IMR-90 (cell line): Measurements from ENCODE around the gene MED12L. TPM values are rescaled to one million over a fixed set of nuclear protein-coding genes. Genes with fewer than 3 reads are reported as not detected.

Experiments used
- ATAC-seq: fragments of 200-7000 bp; cut with Tn5 transposase; 2 replicates; pipeline ENCODE4 v1.9.1; 2020; ENCODE audit warnings: low read depth, mild to moderate bottlenecking, moderate library complexity
- BruUV-seq: library from RNA; stranded (reverse); fragments of 400-500 nt; replicated peaks from 2 replicates; lab custom pipeline; 2021; lab: Mats Ljungman, UMichigan
- CTCF ChIA-PET: fragments of 300-600 bp; formaldehyde crosslinking; extraction: SDS; loops from one replicate; lab custom pipeline; 2021; ENCODE audit warnings: antibody characterized with exemption; lab: Yijun Ruan, JAX
- POLR2A ChIA-PET: fragments of 300-600 bp; sonication (Branson Sonifier 250); formaldehyde crosslinking; loops from one replicate; lab custom pipeline; 2022; ENCODE audit warnings: antibody characterized with exemption; ENCODE audit not compliant: unreplicated experiment; lab: Charles Lee
- DNase-seq: peaks from one replicate; pipeline ENCODE4 v3.0.0; 2013
- H2AFZ ChIP-seq: replicated peaks from 2 replicates; pipeline ENCODE3; 2013; ENCODE audit warnings: low read length, mild to moderate bottlenecking; ENCODE audit not compliant: poor library complexity
- H2AK5ac ChIP-seq: 2 replicates; pipeline ENCODE4 v1.6.1; 2013; ENCODE audit warnings: low read depth, low read length, inconsistent platforms
- H2AK9ac ChIP-seq: replicated peaks from 2 replicates; pipeline ENCODE3; 2013; ENCODE audit warnings: mild to moderate bottlenecking, low read depth, low read length, moderate library complexity; ENCODE audit not compliant: poor library complexity
- H2BK120ac ChIP-seq: 2 replicates; pipeline ENCODE4 v1.6.1; 2013; ENCODE audit warnings: low read depth, low read length, inconsistent platforms
- H2BK15ac ChIP-seq: 3 replicates; pipeline ENCODE4 v1.6.1; 2013; ENCODE audit warnings: low read depth, low read length, inconsistent platforms
- H2BK20ac ChIP-seq: 2 replicates; pipeline ENCODE4 v1.6.1; 2013; ENCODE audit warnings: low read depth, mild to moderate bottlenecking, inconsistent platforms, low read length, moderate library complexity
- H2BK5ac ChIP-seq: 2 replicates; pipeline ENCODE4 v1.6.1; 2013; ENCODE audit warnings: mild to moderate bottlenecking, low read depth, low read length, inconsistent platforms; ENCODE audit not compliant: poor library complexity, severe bottlenecking
- H3K14ac ChIP-seq: replicated peaks from 2 replicates; pipeline ENCODE4 v1.6.1; 2013; ENCODE audit warnings: low read depth, low read length, inconsistent platforms
- H3K18ac ChIP-seq: 2 replicates; pipeline ENCODE4 v1.6.1; 2013; ENCODE audit warnings: low read depth, low read length, control low read depth
- H3K23ac ChIP-seq: 2 replicates; pipeline ENCODE4 v1.6.1; 2013; ENCODE audit warnings: low read depth, low read length, inconsistent platforms
- H3K27ac ChIP-seq: 2 replicates; pipeline ENCODE4 v1.5.1; 2013; ENCODE audit warnings: mild to moderate bottlenecking, control low read depth, low read length; ENCODE audit not compliant: insufficient read depth
- H3K27me3 ChIP-seq: 2 replicates; pipeline ENCODE4 v1.6.1; 2013; ENCODE audit warnings: low read length; ENCODE audit not compliant: control insufficient read depth, insufficient read depth
- H3K36me3 ChIP-seq: 2 replicates; pipeline ENCODE4 v1.6.1; 2013; ENCODE audit warnings: low read length, mixed read lengths; ENCODE audit not compliant: control insufficient read depth, insufficient read depth
- H3K4ac ChIP-seq: 2 replicates; pipeline ENCODE4 v1.6.1; 2013; ENCODE audit warnings: low read depth, low read length, inconsistent platforms
- H3K4me1 ChIP-seq: 2 replicates; pipeline ENCODE4 v1.6.1; 2013; ENCODE audit warnings: low read length, mixed read lengths; ENCODE audit not compliant: control insufficient read depth, insufficient read depth
- H3K4me2 ChIP-seq: 2 replicates; pipeline ENCODE4 v1.6.1; 2013; ENCODE audit warnings: low read depth, mild to moderate bottlenecking, control low read depth, low read length, moderate library complexity
- H3K4me3 ChIP-seq: 2 replicates; pipeline ENCODE4 v1.5.1; 2013; ENCODE audit warnings: low read depth, mild to moderate bottlenecking, control low read depth, low read length, moderate library complexity; ENCODE audit not compliant: insufficient read depth
- H3K56ac ChIP-seq: 2 replicates; pipeline ENCODE4 v1.6.1; 2013; ENCODE audit warnings: low read length, inconsistent platforms; ENCODE audit not compliant: insufficient read depth; ENCODE audit errors: extremely low read depth
- H3K79me1 ChIP-seq, 2 experiments: 2 replicates each; pipeline ENCODE4 v1.6.1; 2013; ENCODE audit warnings: low read length in 2 of 2, inconsistent platforms in 1 of 2, low read depth in 1 of 2
- H3K9ac ChIP-seq: 2 replicates; pipeline ENCODE4 v1.6.1; 2013; ENCODE audit warnings: low read depth, low read length, control low read depth
- H3K9me1 ChIP-seq: 2 replicates; pipeline ENCODE4 v1.6.1; 2013; ENCODE audit warnings: low read length, inconsistent platforms; ENCODE audit not compliant: insufficient read depth
- H3K9me3 ChIP-seq: 2 replicates; pipeline ENCODE4 v1.6.1; 2013; ENCODE audit warnings: low read length; ENCODE audit not compliant: control insufficient read depth, insufficient read depth
- H4K20me1 ChIP-seq: 2 replicates; pipeline ENCODE4 v1.6.1; 2013; ENCODE audit warnings: low read length, inconsistent platforms; ENCODE audit not compliant: insufficient read depth
- H4K5ac ChIP-seq: 2 replicates; pipeline ENCODE4 v1.6.1; 2013; ENCODE audit warnings: mild to moderate bottlenecking, low read depth, low read length, control low read depth
- H4K8ac ChIP-seq, 2 experiments: 2 replicates each; pipeline ENCODE4 v1.6.1; 2013; ENCODE audit warnings: low read depth in 2 of 2, low read length in 2 of 2, control low read depth in 1 of 2, inconsistent platforms in 1 of 2
- H4K91ac ChIP-seq: 2 replicates; pipeline ENCODE4 v1.6.1; 2013; ENCODE audit warnings: low read depth, low read length, inconsistent platforms; ENCODE audit not compliant: insufficient read depth
- BHLHE40 ChIP-seq: fragments of 150-350 bp; IDR thresholded peaks from 2 replicates; pipeline ENCODE4 v1.6.1; 2016; ENCODE audit warnings: mild to moderate bottlenecking, low read depth, low read length
- CEBPB ChIP-seq: IDR thresholded peaks from 2 replicates; pipeline ENCODE4 v1.6.1; 2012; ENCODE audit warnings: low read depth, low read length, improper control_type of control experiment
- FOS ChIP-seq: fragments of 150-350 bp; IDR thresholded peaks from 2 replicates; pipeline ENCODE4 v1.6.1; 2016; ENCODE audit warnings: low read depth, low read length
- MAFK ChIP-seq: IDR thresholded peaks from 2 replicates; pipeline ENCODE4 v1.6.1; 2012; ENCODE audit warnings: low read depth, low read length, improper control_type of control experiment
- MAZ ChIP-seq: IDR thresholded peaks from 2 replicates; pipeline ENCODE4 v1.6.1; 2012; ENCODE audit warnings: low read depth, mild to moderate bottlenecking, low read length, improper control_type of control experiment, moderate library complexity, borderline replicate concordance
- MXI1 ChIP-seq: IDR thresholded peaks from 2 replicates; pipeline ENCODE4 v1.6.1; 2012; ENCODE audit warnings: low read depth, mild to moderate bottlenecking, low read length, moderate library complexity, borderline replicate concordance
- RAD21 ChIP-seq: IDR thresholded peaks from 2 replicates; pipeline ENCODE4 v1.6.1; 2012; ENCODE audit warnings: low read length, improper control_type of control experiment
- RCOR1 ChIP-seq: IDR thresholded peaks from 2 replicates; pipeline ENCODE4 v1.6.1; 2012; ENCODE audit warnings: mild to moderate bottlenecking, low read length, improper control_type of control experiment; ENCODE audit not compliant: insufficient replicate concordance
- SMC3 ChIP-seq: fragments of 150-350 bp; IDR thresholded peaks from 2 replicates; pipeline ENCODE4 v1.6.1; 2016; ENCODE audit warnings: low read depth, mild to moderate bottlenecking, antibody characterized with exemption, low read length, moderate library complexity
- WGBS, 2 experiments: methylation state at CpG; one replicate each; pipeline versions ENCODE4 v1.1.5 to v1.1.7; 2013; ENCODE audit warnings: missing lambda C conversion rate in 2 of 2; ENCODE audit not compliant: insufficient read length in 1 of 2; ENCODE audit errors: extremely low coverage in 2 of 2; 5-methylcytosine and 5-hydroxymethylcytosine counted together
- dilution Hi-C: fragments of 300-500 bp; cut with HindIII; formaldehyde crosslinking; loops from one replicate; pipeline ENCODE4 v1.14.3; 2018; ENCODE audit warnings: low sequenced_read_pairs; ENCODE audit not compliant: unreplicated experiment
- in situ Hi-C: fragments of 300-500 bp; cut with MboI; formaldehyde crosslinking; loops from 3 replicates; pipeline ENCODE4 v1.14.3; 2019; ENCODE audit warnings: low sequenced_read_pairs, inconsistent platforms, mixed read lengths
- intact Hi-C: fragments of 100-400 bp; cut with micrococcal nuclease; formaldehyde crosslinking; loops from 2 replicates; pipeline ENCODE4 v1.10.0; 2022
- polyA plus RNA-seq, 3 experiments: library from polyadenylated mRNA; depleted of rRNA; stranded (reverse); fragments of >200 nt; gene quantifications; 2 replicates each; pipeline ENCODE4 v1.2.3, GENCODE V29; 2012; ENCODE audit warnings: low replicate concordance in 1 of 3
- total RNA-seq: library from RNA; depleted of rRNA; stranded (reverse); fragments of >200 nt; gene quantifications from 2 replicates; pipeline ENCODE4 v1.2.3, GENCODE V29; 2012

Gene MED12L
- total and polyA plus RNA-seq, 2 of the 4 experiments (the other 2 are of a cell fraction), result 0.05 to 0.18 TPM

DNA sequence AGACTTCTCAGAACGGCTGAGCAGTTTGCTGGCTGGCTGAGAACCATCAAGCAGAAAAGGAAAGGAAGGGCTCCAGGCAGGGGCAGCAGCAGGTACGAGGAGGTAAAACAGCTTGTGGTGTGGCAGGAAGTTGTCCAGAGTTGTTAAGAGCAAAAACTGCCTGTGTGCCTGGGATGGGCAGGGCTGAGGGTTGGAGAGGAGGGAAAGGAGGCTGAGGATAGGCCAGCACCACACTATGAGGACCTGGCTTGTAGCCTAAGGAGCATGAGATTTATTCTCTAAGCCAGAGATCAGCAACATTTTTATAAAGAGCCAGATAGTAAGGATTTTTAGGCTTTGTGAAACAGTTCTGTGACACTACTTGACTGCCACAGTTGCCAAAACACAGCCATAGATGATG is 367.4 kb downstream of the MED12L start:
- Histone ChIP-seq H4K5ac (no peak overlapping the region), H3K9ac (no peak overlapping the region), H2BK120ac (no peak overlapping the region), H2BK15ac (no peak overlapping the region), H2BK5ac (no peak overlapping the region), H3K9me1 (no peaks in the 10 kb centered on the region), H2AFZ (no peak overlapping the region), H4K91ac (no peak overlapping the region), H3K4ac (no peak overlapping the region), H3K4me3 (no peak overlapping the region), H3K27me3 (peaks cover 4% of the 10 kb centered on the region), H2AK5ac (no peak overlapping the region), H3K14ac (no peak overlapping the region), H3K56ac (no peak overlapping the region), H3K4me2 (no peak overlapping the region), H3K79me1 (no peaks in the 10 kb centered on the region), H2BK20ac (no peak overlapping the region), H3K18ac (no peak overlapping the region), H3K27ac (no peak overlapping the region), H3K36me3 (no peaks in the 10 kb centered on the region), H3K23ac (no peak overlapping the region), H4K8ac (no peak overlapping the region), H2AK9ac (no peak overlapping the region), H3K9me3 (no peaks in the 10 kb centered on the region), H4K20me1 (no peaks in the 10 kb centered on the region), H3K4me1 (no peaks in the 10 kb centered on the region)
- ATAC-seq, result no peak
- intact Hi-C loops, result no loop called here
- POLR2A ChIA-PET, result no interaction called here
- WGBS, 2 experiments, result 67% methylated on average over 1 of the region's 2 CpGs; no CpG with 5 or more reads in 1 of the 2 experiments
- CTCF ChIA-PET, result interaction anchor here (0.6 kb wide), 1 partner anchor 164 kb away, joined by 3 read pairs; no protein-coding TSS in a partner anchor
- BruUV-seq, result no TSS peak
- in situ Hi-C loops, result no loop called here
- dilution Hi-C loops, result no loop called here
- no peak for DNase-seq
- TF ChIP-seq MAFK, result no peak
- no peak for TF ChIP-seq RAD21
- TF ChIP-seq SMC3, result no peak
- no peak for TF ChIP-seq MAZ
- TF ChIP-seq RCOR1, result no peak
- no peak for TF ChIP-seq MXI1
- no peak for TF ChIP-seq FOS
- no peak for TF ChIP-seq BHLHE40
- TF ChIP-seq CEBPB, result no peak
